Measurements from ENCODE around the gene APOC4.

GRCh38 chr19:44990459-44990858 is 48.4 kb downstream of the APOC4 start:
- TF ChIP-seq POLR2A (IDR thresholded peaks at IDR 0.05), result no peak
- TF ChIP-seq CTCF (IDR thresholded peaks at IDR 0.05), result no peak
- no peak for TF ChIP-seq POLR2AphosphoS5 (IDR thresholded peaks at IDR 0.05)
- no peak for TF ChIP-seq EP300 (IDR thresholded peaks at IDR 0.05)
